SHP77 (cell line): ENCODE measurements around the gene FNDC3B.

Experiments used
- DNase-seq, 2 experiments: peaks; one replicate each; lab custom pipeline; 2025; lab: John Stamatoyannopoulos, UW

FNDC3B gene

GRCh38 chr3:172073262-172073915 is 34.0 kb downstream of the FNDC3B start:
- no peak for DNase-seq

- DNase-seq: no peak
Measured at GRCh38 chr3:172074032-172074431, 34.7 kb downstream of the FNDC3B start.

GRCh38 chr3:172074586-172074985 is 35.2 kb downstream of the FNDC3B start:
- no peak for DNase-seq

- no peak for DNase-seq
Measured at GRCh38 chr3:172076212-172076611, 36.8 kb downstream of the FNDC3B start.

- no peak for DNase-seq
Measured at GRCh38 chr3:172077197-172077757, 37.9 kb downstream of the FNDC3B start.

GRCh38 chr3:172078244-172078643 is 38.9 kb downstream of the FNDC3B start:
- DNase-seq: no peak

GRCh38 chr3:172078721-172079120 is 39.3 kb downstream of the FNDC3B start:
- DNase-seq: no peak

- DNase-seq: no peak
Measured at GRCh38 chr3:172079326-172079976, 40.1 kb downstream of the FNDC3B start.

GRCh38 chr3:172080503-172080902 is 41.1 kb downstream of the FNDC3B start:
- DNase-seq: no peak

GRCh38 chr3:172082269-172082668 is 42.9 kb downstream of the FNDC3B start:
- DNase-seq: no peak

- no peak for DNase-seq
Measured at GRCh38 chr3:172082820-172083513, 43.6 kb downstream of the FNDC3B start.

- DNase-seq: no peak
Measured at GRCh38 chr3:172083995-172084409, 44.6 kb downstream of the FNDC3B start.

- DNase-seq: no peak
Measured at GRCh38 chr3:172084871-172085556, 45.6 kb downstream of the FNDC3B start.

GRCh38 chr3:172085557-172085895 is 46.1 kb downstream of the FNDC3B start:
- DNase-seq: no peak

- DNase-seq: no peak
Measured at GRCh38 chr3:172086071-172086470, 46.7 kb downstream of the FNDC3B start.

- no peak for DNase-seq
Measured at GRCh38 chr3:172087198-172087597, 47.8 kb downstream of the FNDC3B start.

- no peak for DNase-seq
Measured at GRCh38 chr3:172087602-172088580, 48.5 kb downstream of the FNDC3B start.

- no peak for DNase-seq
Measured at GRCh38 chr3:172089250-172089649, 49.9 kb downstream of the FNDC3B start.

GRCh38 chr3:172090035-172090434 is 50.7 kb downstream of the FNDC3B start:
- no peak for DNase-seq

- DNase-seq: no peak
Measured at GRCh38 chr3:172092658-172093057, 53.3 kb downstream of the FNDC3B start.
